HG03108 (cell line): ENCODE measurements around the gene AUNIP.
A peak's percentile ranks its signal among the peaks of the same experiment; 100 is the strongest.

Experiments
- ATAC-seq: cut with Tn5 transposase; IDR thresholded peaks from one replicate; pipeline ENCODE4 v1.9.1; 2021; ENCODE audit warnings: moderate library complexity; ENCODE audit not compliant: unreplicated experiment

AUNIP gene

GRCh38 chr1:25889470-25889869 lies 30.2 kb upstream of the AUNIP start:
- ATAC-seq: no peak

GRCh38 chr1:25888426-25888987 lies 29.2 kb upstream of the AUNIP start:
- ATAC-seq: no peak

- no peak for ATAC-seq
These were observed 26.3 kb upstream of the AUNIP start for GRCh38 chr1:25885602-25886001.

- no peak for ATAC-seq
These were observed 22.0 kb upstream of the AUNIP start for GRCh38 chr1:25881266-25881665.

GRCh38 chr1:25880518-25880917 lies 21.3 kb upstream of the AUNIP start:
- ATAC-seq: no peak

- ATAC-seq: no peak
These were observed 20.4 kb upstream of the AUNIP start for GRCh38 chr1:25879675-25880074.

- no peak for ATAC-seq
These were observed 19.4 kb upstream of the AUNIP start for GRCh38 chr1:25878690-25879089.

GRCh38 chr1:25877155-25877554 lies 17.9 kb upstream of the AUNIP start:
- no peak for ATAC-seq

GRCh38 chr1:25876693-25877077 lies 17.4 kb upstream of the AUNIP start:
- no peak for ATAC-seq

- ATAC-seq: peak; percentile 24
These were observed 16.8 kb upstream of the AUNIP start for GRCh38 chr1:25875856-25876692.

GRCh38 chr1:25875154-25875855 lies 16.0 kb upstream of the AUNIP start, which contains the start of gene PAQR7:
Gene PAQR7, minus strand, starts transcription at chr1:25875708. Its CDS starts 11,869 bp downstream, at chr1:25863839.
- peak; percentile 47 for ATAC-seq

GRCh38 chr1:25874635-25875153 lies 15.4 kb upstream of the AUNIP start:
- no peak for ATAC-seq

- no peak for ATAC-seq
These were observed 15.0 kb upstream of the AUNIP start for GRCh38 chr1:25874209-25874608.

- no peak for ATAC-seq
These were observed 13.9 kb upstream of the AUNIP start for GRCh38 chr1:25873120-25873519.

GRCh38 chr1:25872713-25873112 lies 13.5 kb upstream of the AUNIP start:
- ATAC-seq: no peak

- no peak for ATAC-seq
These were observed 12.6 kb upstream of the AUNIP start for GRCh38 chr1:25871704-25872494.

- no peak for ATAC-seq
These were observed 11.9 kb upstream of the AUNIP start for GRCh38 chr1:25871086-25871703.

- no peak for ATAC-seq
These were observed 11.4 kb upstream of the AUNIP start for GRCh38 chr1:25870614-25871013.

- no peak for ATAC-seq
These were observed 10.8 kb upstream of the AUNIP start for GRCh38 chr1:25869909-25870606.
